HG02885 (cell line): ENCODE data around the gene PLXNA2.

Source experiments
- ATAC-seq: cut with Tn5 transposase; IDR thresholded peaks from one replicate; pipeline ENCODE4 v1.9.1; 2021; ENCODE audit warnings: mild to moderate bottlenecking; ENCODE audit not compliant: unreplicated experiment, poor library complexity

Gene PLXNA2

GRCh38 chr1:208153386-208153785 is 90.8 kb downstream of the PLXNA2 start:
- no peak for ATAC-seq

GRCh38 chr1:208151728-208152598 is 92.2 kb downstream of the PLXNA2 start:
- ATAC-seq = no peak

GRCh38 chr1:208150833-208151458 is 93.2 kb downstream of the PLXNA2 start:
- no peak for ATAC-seq

- ATAC-seq = no peak
Observed at GRCh38 chr1:208149776-208150514, 94.2 kb downstream of the PLXNA2 start.

- no peak for ATAC-seq
Observed at GRCh38 chr1:208149213-208149612, 95.0 kb downstream of the PLXNA2 start.

GRCh38 chr1:208148380-208148779 is 95.8 kb downstream of the PLXNA2 start:
- ATAC-seq = no peak

- no peak for ATAC-seq
Observed at GRCh38 chr1:208146650-208147049, 97.5 kb downstream of the PLXNA2 start.

- ATAC-seq = no peak
Observed at GRCh38 chr1:208145167-208145566, 99.0 kb downstream of the PLXNA2 start.

- no peak for ATAC-seq
Observed at GRCh38 chr1:208142590-208143382, 101.4 kb downstream of the PLXNA2 start.

- no peak for ATAC-seq
Observed at GRCh38 chr1:208141610-208142192, 102.5 kb downstream of the PLXNA2 start.

- no peak for ATAC-seq
Observed at GRCh38 chr1:208139434-208140045, 104.6 kb downstream of the PLXNA2 start.

- no peak for ATAC-seq
Observed at GRCh38 chr1:208137193-208137592, 107.0 kb downstream of the PLXNA2 start.

GRCh38 chr1:208136459-208137182 is 107.6 kb downstream of the PLXNA2 start:
- ATAC-seq = no peak

GRCh38 chr1:208135354-208135753 is 108.8 kb downstream of the PLXNA2 start:
- no peak for ATAC-seq

- no peak for ATAC-seq
Observed at GRCh38 chr1:208134491-208134890, 109.7 kb downstream of the PLXNA2 start.

- ATAC-seq = no peak
Observed at GRCh38 chr1:208133355-208133754, 110.8 kb downstream of the PLXNA2 start.

GRCh38 chr1:208132287-208132882 is 111.8 kb downstream of the PLXNA2 start:
- ATAC-seq = peak; percentile 99

- ATAC-seq = peak; percentile 48
Observed at GRCh38 chr1:208131621-208132286, 112.4 kb downstream of the PLXNA2 start.
